Uterus (tissue), 2 donors: ENCODE data around the gene COLEC11.

ENCODE experiments used
- POLR2A ChIP-seq, 2 donors: fragments of 450-650 bp; IDR thresholded peaks; one replicate each; pipeline ENCODE4 v1.6.1; 2016; ENCODE audit warnings: antibody characterized with exemption in 2 of 2, mild to moderate bottlenecking in 1 of 2, moderate library complexity in 1 of 2
- TF ChIP-seq, protein P1 (sequence below), 4 experiments: fragments of 200-600 bp in 2 of 4; fragments of 450-650 bp in 2 of 4; sonication (generic) in 2 of 4; IDR thresholded peaks; one replicate each; pipeline ENCODE4 v1.5.1; 2016 to 2019; ENCODE audit warnings: antibody characterized with exemption in 4 of 4, mild to moderate bottlenecking in 2 of 4, moderate library complexity in 1 of 4

- TF ChIP-seq POLR2A (IDR thresholded peaks at IDR 0.05), result no peak
- TF ChIP-seq, protein P1, sequence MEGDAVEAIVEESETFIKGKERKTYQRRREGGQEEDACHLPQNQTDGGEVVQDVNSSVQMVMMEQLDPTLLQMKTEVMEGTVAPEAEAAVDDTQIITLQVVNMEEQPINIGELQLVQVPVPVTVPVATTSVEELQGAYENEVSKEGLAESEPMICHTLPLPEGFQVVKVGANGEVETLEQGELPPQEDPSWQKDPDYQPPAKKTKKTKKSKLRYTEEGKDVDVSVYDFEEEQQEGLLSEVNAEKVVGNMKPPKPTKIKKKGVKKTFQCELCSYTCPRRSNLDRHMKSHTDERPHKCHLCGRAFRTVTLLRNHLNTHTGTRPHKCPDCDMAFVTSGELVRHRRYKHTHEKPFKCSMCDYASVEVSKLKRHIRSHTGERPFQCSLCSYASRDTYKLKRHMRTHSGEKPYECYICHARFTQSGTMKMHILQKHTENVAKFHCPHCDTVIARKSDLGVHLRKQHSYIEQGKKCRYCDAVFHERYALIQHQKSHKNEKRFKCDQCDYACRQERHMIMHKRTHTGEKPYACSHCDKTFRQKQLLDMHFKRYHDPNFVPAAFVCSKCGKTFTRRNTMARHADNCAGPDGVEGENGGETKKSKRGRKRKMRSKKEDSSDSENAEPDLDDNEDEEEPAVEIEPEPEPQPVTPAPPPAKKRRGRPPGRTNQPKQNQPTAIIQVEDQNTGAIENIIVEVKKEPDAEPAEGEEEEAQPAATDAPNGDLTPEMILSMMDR (IDR thresholded peaks at IDR 0.05), result no peak
These were observed 32.0 kb downstream of the COLEC11 start for GRCh38 chr2:3626812-3627499.
